GM18870 (cell line): ENCODE measurements around the gene MCU.

Source experiments
- ATAC-seq: cut with Tn5 transposase; IDR thresholded peaks from one replicate; pipeline ENCODE4 v1.9.1; 2021; ENCODE audit warnings: moderate library complexity; ENCODE audit not compliant: unreplicated experiment

Gene MCU

DNA sequence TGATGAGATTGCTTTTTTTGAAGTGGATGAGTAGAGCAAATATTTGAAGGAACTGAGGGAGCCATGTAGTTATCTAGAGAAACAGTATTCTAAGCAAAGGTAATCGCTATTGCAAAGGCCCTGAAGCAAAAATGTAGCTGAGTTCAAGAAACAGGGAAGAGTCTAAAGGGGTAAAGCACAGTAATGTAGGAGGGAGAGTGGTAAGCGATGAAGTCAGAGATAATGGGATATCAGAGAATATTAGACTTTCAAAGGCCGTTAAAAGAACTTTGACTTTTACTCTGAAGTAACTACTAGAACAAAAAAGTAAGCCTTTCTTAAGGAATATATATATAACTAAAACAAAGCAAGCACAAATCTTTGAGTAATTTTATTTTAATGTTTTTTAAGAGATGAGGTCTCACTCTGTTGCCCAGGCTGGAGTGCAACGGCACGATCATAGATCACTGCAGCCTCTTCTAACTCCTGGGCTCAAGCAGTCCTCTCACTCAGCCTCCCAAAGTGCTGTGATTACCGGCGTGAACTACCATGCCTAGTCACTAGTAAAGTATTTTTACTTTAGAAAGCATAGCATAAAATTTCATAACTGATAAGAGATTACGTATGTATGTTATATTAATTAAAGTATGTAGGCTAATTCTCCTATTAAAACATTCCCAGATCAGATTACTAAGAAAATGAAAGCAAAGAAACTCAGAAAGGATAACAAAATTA is 139.9 kb downstream of the MCU start:
- ATAC-seq: no peak

DNA sequence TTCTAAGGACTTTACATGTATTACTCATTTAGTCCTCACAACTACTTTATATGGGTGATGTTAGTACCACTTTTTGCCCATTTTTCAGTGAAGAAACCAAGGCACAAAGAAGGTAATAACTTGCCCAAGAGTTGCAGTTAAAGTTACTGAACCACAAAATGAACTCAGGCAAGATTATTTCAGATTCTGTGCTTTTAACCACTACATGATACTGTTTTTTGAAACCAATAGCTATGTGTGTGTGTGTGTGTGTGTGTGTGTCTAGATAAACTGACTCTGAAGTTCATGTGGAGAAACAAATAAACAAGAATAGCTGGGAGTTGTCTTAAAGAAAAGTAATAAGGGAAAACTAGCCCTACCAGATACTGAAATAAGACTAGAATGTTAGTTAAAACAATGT is 140.8 kb downstream of the MCU start:
- no peak for ATAC-seq

DNA sequence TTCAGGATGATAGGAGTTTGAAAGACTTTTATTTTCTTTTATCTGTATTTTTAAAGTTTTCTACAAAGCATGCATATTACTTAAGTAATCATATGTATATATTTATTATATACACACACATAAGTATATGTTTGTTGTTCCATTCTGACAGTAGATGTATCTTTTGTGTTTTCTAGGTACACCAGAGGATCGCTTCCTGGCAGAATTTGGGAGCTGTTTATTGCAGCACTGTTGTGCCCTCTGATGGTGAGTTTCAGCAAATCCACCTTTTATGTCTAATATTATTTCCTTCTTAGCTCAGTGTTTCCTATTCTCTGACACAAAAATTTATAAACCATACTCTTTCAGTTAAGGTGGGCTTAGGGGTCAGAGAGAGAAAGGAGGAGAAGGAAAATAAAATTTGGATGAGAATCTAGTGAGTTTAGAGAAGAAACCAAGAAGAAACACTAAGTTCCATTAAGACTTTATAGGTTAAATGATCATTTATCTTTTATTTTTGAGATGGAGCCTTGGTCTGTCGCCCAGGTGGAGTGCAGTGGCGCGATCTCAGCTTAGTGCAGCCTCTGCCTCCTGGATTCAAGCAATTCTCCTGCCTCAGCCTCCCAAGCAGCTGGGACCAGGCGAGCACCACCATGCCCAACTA is 142.4 kb downstream of the MCU start:
- no peak for ATAC-seq

DNA sequence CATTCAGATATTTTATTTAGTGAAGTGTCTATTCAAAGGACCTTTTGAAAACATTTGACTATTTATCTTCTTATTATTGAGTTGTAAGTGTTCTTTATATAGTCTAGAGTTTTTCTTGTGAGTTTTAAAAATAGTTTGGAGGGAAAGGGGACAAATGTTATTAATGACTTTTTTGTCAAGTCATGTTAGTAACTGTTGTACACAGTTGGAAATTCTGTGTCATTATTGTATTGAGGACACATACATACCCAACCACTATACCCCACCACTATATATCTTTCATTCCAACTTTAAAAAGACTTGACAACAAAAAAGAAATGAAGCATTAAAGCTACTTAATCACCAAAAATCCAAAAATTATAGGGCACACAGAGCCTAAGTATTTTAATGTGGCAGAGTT is 148.4 kb downstream of the MCU start:
- ATAC-seq: no peak

DNA sequence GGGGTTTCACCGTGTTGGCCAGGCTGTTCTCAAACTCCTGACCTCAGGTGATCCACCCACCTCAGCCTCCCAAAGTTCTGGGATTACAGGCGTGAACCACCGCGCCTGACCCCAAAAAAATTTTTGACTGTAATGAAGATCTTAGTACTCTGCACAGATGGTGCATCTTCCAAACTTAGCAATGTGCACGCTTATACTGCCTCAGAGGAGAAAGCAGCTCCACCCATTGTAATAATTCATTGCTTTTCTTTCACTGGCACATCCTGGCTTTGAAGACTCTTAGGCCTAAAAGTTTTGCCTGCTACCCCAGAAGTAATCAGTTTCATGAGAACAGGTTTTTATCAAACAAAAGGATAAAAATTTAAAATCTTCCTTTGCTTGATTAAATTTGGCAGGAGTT is 149.5 kb downstream of the MCU start:
- no peak for ATAC-seq

DNA sequence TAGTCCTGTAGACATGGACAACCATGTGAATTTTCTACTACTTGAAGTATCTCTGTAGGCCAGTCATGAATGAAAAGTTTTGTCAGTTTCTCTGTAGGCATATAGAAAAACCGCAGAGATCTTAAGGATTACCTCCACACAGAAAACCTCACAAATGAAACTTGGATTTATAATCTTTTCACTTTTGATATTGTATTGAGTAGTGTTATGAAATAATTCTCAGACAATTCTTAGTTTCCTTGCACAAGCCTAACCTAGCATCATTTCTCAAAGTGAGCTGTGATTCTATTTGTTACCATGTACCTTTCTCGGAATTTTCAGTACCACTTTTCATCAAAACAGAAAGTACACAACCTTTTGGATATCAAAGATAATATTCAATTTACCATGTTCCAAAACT is 150.2 kb downstream of the MCU start:
- ATAC-seq: no peak

DNA sequence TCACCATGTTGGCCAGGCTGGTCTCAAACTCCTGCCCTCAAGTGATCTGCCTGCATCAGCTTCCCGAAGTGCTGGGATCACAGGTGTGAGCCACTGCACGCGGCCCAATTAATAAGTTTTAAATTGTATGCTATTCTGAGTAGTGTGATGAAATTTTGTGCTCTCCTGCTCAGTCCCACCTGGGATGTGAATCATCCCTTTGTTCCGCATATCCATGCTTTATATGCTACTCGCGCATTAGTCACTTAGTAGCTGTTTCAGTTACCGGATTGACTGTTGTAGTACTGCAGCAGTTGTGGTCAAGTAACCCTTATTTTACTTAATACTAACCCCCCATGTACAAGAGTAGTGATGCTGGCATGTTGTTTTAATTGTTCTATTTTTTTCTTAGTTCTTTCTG is 154.3 kb downstream of the MCU start:
- no peak for ATAC-seq

DNA sequence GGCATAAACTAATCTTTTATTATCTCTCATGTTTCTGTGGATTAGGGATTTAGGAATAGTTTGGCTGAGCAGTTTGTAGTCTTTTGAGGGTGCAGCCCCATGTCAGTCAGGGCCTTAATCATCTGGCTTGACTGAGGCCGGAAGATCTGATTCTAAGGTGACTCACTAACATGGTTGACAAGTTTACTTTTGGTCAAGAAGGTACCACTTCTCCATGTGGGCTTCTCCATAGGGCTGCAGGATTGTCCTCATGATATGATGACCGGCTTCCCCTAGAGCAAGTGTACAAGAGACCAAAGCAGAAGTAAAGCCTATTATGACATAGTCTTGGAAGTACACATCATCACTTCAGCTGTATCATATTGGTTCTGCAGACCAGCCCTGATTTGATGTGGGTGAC is 155.7 kb downstream of the MCU start:
- ATAC-seq: no peak

DNA sequence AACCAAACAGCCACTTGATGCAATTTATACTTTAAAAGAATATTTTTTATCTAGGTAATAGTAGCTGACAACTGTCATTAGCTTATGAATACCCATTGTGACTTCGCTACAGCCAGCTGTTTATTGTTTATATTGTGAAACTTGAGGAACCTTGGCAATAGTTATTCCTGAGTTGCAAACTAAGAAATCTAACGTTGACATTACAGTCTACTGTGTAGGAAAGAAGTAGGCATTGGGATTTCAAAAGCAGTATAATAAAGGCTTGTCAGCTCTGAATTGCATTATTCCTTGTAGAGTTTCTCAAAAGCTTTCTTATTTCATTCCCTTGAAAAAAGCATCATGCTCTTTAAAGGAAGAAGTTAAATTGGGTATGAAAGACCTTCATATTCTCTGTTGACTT is 158.9 kb downstream of the MCU start:
- no peak for ATAC-seq

DNA sequence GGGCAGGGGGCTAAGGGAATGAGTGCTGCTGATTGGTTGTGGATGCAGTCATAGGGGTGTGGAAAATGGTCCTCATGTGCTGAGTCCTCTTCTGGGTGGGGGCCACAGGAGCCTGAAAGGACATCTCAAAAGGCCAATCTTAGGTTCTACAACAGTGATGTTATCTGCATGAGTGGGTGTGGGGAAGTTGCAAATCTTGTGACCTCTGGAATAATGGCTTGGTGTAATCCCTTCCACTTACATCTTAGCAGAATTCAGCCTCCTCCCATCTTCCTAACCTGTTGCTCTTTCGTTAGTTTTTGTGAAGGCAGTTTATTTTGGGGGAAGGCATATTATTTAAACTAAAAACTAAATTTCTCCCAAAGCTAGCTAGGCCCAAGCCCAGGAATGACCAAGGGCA is 159.6 kb downstream of the MCU start:
- ATAC-seq: no peak

DNA sequence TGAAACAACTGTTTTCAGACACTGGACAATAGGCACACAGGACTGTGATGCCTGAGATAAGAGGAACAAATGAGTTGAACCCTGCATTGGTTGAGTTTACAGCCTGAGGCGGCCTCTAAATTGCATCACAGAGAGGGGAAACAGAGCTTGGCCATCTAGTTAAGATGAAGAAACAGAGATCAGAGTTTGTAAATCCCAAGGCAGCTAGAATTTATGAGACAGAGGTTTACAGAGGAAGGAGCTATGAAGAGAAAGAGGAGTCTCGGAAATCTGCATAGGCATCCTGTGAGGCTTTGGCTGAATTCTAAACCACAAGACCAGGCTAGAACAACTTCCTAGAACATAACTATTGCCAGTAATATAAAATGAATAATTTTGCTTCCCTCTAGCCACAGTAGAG is 160.6 kb downstream of the MCU start:
- ATAC-seq: no peak

DNA sequence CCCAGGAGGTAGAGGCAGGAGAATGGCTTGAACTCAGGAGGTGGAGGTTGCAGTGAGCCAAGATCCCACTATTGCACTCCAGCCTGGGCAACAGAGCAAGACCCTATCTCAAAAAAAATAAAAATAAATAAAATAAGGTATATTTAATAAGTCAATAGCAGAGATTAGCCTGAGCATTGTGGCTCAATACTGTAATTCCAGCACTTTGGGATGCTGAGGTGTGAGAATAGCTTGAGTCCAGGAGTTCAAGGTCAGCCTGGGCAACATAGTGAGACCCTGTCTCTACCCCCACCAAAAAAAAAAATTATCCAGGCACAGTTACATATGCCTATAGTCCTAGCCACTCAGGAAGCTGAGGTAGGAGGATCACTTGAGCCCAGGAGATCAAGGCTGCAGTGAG is 163.2 kb downstream of the MCU start:
- no peak for ATAC-seq

DNA sequence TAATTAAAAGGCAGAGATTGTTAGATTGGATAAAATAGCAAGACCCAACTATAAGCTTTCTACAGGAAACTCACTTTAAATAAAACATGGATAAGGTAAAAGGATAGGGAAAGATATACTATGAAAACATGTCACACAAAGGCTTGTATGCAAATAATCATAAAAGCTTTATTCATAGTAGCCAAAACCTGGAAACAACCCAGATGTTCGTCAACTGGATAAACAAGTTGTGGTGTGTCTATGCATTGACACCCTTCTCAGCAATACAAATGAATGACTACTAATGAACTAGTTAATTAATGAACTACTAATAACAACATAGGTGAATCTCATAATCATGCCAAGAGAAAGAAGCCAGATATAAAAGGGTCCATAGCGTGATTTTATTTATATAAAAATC is 163.8 kb downstream of the MCU start:
- ATAC-seq: no peak

DNA sequence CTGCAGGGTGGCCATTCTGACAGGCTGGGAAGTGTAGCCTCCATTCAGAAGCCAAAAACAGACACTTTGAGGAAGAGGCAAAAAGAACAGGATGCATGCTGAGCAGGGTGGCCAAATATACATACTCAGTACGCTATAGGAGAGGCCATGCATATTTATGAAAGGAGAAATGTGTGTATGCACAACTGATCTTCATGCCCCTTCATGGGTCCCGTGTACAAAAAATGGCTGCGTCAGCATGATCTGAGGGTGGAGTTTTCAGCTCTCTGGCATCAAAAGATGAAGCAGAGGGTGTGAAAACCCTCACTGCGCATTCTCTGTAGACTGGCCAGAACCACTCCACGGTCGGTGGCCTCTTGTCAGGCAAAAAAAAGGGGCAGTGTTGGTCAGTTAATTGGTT is 166.1 kb downstream of the MCU start:
- no peak for ATAC-seq

DNA sequence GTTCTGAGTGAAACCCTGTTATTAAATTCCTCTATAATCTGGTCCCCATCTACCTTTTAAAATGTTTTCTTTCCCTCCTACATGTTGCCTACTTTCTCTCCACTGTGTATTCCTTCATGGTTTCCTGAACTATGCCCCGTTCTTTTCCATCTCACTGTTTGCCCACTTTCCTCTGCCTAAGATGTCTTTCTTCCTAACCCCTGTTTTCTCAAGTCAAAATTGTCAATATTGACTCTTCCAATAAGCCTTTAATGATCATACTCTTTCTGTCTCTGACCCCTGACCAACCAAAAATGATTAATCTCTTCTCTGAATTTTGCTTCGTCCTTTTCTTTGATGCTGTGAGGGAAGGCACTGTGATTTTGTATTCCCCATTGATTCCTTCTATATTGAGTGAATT is 171.0 kb downstream of the MCU start:
- ATAC-seq: no peak

DNA sequence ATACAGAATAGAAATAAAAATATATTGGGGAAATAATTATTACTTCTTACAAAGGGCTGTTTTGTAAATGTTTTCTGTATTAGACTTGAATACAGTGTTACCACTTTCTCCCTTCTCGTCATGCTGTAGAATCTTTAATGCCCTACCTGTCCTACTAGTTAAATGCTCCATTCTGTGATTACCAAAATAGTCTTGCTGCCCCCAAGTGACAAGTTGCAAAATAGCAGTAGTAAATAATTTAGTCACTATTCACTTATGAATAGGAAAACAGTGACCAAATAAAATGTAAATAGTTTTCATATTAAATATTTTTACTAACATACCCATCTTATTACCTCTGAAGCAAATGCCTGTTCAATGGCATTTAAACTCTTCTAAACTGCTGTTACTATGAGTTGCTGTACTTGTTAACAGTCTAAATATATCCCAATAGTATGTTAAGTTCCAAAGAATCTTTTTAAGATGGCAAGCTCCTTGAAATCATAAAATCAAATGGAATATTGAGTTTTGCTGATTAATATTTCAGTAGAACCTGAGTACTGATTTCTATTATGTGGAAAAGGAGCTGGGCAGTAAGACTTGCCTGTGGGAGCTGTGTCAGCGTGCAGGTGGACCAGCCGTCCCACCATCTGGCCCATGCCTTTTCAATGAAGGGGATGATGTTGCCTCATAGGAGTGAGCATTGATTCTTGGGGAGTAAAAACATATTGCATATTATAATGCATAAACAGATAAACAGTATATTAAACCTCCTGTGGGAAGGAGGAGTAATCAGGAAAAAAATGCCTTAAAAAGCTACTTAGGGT is 183.5 kb downstream of the MCU start:
- no peak for ATAC-seq

DNA sequence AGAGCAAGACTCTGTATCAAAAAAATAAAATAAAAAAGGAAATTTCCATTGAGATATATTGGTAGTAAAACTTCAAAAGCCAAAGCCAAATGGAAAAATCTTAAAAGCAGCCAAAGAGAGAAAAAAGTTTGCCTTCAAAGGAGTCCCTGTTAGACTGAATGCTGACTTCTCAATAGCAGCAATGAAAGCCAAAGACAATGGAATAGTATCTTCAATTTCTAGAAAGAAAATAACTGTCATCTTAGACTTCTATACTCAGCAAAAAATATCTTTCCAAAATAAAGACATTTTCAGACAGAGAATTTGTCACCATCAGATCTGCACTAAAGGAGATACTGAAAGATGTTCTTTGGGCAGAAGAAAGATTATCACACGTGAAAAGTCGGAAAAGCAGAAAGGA is 187.3 kb downstream of the MCU start:
- ATAC-seq: no peak

DNA sequence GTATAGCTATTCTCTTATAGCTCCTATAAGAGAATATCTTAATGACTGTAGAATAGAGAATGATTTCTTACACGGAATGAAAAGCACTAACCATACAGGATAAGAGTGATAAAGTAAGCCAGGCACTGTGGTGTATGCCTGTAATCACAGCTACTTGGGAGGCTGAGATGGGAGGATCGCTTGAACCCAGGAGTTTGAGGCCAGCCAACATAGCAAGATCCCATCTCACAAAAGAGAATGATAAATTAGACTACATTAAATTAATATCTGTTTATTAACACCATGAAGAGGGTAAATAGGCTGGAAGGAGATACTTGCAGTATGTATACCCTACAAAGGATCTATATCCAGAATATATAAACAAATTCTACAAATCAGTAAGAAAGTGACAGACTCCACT is 189.3 kb downstream of the MCU start:
- ATAC-seq: no peak

DNA sequence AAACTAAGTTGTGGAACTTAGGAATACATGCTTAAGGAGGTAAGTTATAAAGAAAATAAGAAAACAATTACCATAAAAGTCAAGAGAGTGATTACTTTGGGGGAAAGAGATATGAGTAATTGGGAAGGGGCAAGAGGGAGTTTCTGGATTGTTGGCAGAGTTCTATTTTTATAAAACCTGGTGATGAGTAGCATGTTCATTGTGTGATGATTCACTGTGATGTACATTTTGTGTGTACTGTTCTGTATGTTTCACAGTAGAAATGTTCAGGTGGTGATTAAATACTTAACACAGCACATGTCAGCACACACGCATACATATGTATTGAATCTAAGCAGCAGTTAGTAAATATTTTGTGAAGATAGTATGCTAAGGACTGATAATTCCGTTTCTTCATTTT is 191.9 kb downstream of the MCU start:
- no peak for ATAC-seq

DNA sequence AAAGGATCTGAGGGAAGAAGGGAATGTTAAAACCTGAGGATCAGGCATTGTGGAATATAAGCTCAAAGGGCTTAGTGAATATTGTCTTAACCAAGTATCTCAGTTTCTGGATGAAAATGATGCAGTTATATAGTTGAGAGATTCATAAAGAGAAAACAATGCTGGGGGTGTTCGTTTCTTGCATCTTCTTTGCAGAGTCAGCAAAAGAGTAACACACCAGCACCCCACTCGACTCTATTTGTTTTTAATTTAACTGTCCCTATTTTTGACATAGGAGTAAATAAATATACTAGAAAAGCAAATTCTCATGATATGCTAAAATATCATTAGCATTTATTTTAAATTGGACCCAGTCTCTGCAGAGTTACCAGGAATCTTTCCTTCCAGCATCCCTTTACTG is 194.0 kb downstream of the MCU start:
- ATAC-seq: no peak

DNA sequence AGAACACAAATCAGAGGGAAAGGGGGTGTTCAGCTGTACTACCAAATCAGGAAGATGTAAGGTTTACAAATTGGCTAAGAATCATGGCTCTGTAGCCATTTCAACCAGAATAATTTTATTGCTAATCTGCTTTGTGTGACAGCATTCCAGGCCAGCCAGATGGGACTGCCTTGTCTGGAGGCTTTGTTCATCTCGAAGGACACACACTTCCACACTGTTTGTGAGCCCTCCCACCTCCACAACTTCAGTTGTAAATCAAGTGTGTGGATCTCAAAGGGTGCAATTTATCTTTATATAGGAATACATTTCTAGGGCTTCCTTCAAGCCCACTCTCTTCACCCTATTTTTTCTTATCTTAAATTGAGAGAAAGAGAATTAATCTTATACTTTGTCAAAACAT is 194.7 kb downstream of the MCU start:
- ATAC-seq: no peak

DNA sequence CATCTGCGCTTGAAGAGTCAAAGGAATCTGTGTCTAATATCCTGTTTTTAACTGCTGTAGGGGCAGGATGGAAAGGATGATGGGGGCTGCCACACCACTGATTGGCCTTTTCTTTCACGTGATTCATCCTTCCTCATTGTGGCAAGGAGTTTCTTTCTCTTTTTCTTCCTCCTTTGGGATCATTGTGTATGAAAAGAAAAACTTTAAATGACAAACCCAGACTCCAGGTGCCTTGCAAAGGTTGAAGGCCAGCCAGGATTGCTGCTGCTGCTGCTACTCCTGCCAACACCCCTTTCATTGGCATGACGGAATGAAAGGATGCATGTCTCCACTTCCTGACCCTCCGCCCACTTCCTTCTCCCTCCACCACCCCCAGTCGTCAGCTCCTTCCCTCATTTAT is 195.1 kb downstream of the MCU start:
- ATAC-seq: no peak
